Measurements from ENCODE around the gene G0S2. TPM values are rescaled to one million over a fixed set of nuclear protein-coding genes. Genes with fewer than 3 reads are reported as not detected.

G0S2 gene
- total and polyA plus RNA-seq, 2 of the 4 experiments (the other 2 are of a cell fraction): 0.36 to 0.53 TPM

- no CpG with 5 or more reads among the region's 1 CpG for WGBS, 2 experiments (ENCODE audit: extremely low coverage in 2 of 2, insufficient read length in 1 of 2)
- DNase-seq: no peak
- no peak overlapping the region for H3K4me3 ChIP-seq (ENCODE audit: insufficient read depth, low read depth, low read length)
Measured at GRCh38 chr1:209721323-209721722, 46.1 kb downstream of the G0S2 start.

More at GRCh38 chr1:209721323-209721722, 46.1 kb downstream of the G0S2 start:
- BruUV-seq (replicated peaks): no TSS peak
- no peak overlapping the region for H3K27ac ChIP-seq (ENCODE audit: insufficient read depth, low read length)
- ATAC-seq (ENCODE audit: low read depth): no peak
- H3K56ac ChIP-seq (ENCODE audit: extremely low read depth, insufficient read depth, low read length): no peak overlapping the region
- H2AK9ac ChIP-seq (replicated peaks; ENCODE audit: low read depth, low read length, poor library complexity): no peak overlapping the region
- no peak overlapping the region for H3K4me2 ChIP-seq (ENCODE audit: low read depth, low read length)
- no peak overlapping the region for H4K8ac ChIP-seq (ENCODE audit: low read depth in 2 of 2, low read length in 2 of 2)
- H3K9me1 ChIP-seq (ENCODE audit: insufficient read depth, low read length): no peaks in the 10 kb centered on the region
- no peak overlapping the region for H3K14ac ChIP-seq (replicated peaks; ENCODE audit: low read depth, low read length)
- H3K4ac ChIP-seq (ENCODE audit: low read depth, low read length): no peak overlapping the region
- no peak for TF ChIP-seq CHD1 (IDR thresholded peaks at IDR 0.05; ENCODE audit: low read depth, low read length)
- no peak for TF ChIP-seq MXI1 (IDR thresholded peaks at IDR 0.05; ENCODE audit: borderline replicate concordance, low read depth, low read length)
- no peak for TF ChIP-seq USF2 (IDR thresholded peaks at IDR 0.05; ENCODE audit: low read depth, low read length)
- TF ChIP-seq FOS (IDR thresholded peaks at IDR 0.05; ENCODE audit: low read depth, low read length): no peak
- no peaks in the 10 kb centered on the region for H4K20me1 ChIP-seq (ENCODE audit: insufficient read depth, low read length)
- no peak overlapping the region for H3K9ac ChIP-seq (ENCODE audit: low read depth, low read length)
- no peak overlapping the region for H2AFZ ChIP-seq (replicated peaks; ENCODE audit: low read length, poor library complexity)
- no peaks in the 10 kb centered on the region for H3K36me3 ChIP-seq (ENCODE audit: control insufficient read depth, insufficient read depth, low read length)
- no peak overlapping the region; the same call in 2 of the 3 replicates for H2BK15ac ChIP-seq (ENCODE audit: low read depth, low read length)
- no peak overlapping the region for H2AK5ac ChIP-seq (ENCODE audit: low read depth, low read length)
- no peaks in the 10 kb centered on the region for H3K9me3 ChIP-seq (ENCODE audit: control insufficient read depth, insufficient read depth, low read length)
- CTCF ChIA-PET: interaction anchor here (0.7 kb wide), 1 partner anchor 1778 kb away, joined by 4 read pairs; no protein-coding TSS in a partner anchor
- H2BK20ac ChIP-seq (ENCODE audit: low read depth, low read length): no peak overlapping the region
- H3K27me3 ChIP-seq (ENCODE audit: control insufficient read depth, insufficient read depth, low read length): no peaks in the 10 kb centered on the region
- POLR2A ChIA-PET (ENCODE audit: unreplicated experiment): no interaction called here
- H3K23ac ChIP-seq (ENCODE audit: low read depth, low read length): no peak overlapping the region
- H3K79me1 ChIP-seq (ENCODE audit: low read depth in 1 of 2, low read length in 2 of 2): no peaks in the 10 kb centered on the region
- no peak overlapping the region for H2BK5ac ChIP-seq (ENCODE audit: low read depth, low read length, poor library complexity, severe bottlenecking)
- H2BK120ac ChIP-seq (ENCODE audit: low read depth, low read length): no peak overlapping the region
- H3K4me1 ChIP-seq (ENCODE audit: control insufficient read depth, insufficient read depth, low read length): peaks cover 1% of the 10 kb centered on the region; the same call in 1 of the 2 replicates
- H4K5ac ChIP-seq (ENCODE audit: low read depth, low read length): no peak overlapping the region
- in situ Hi-C loops (cut with MboI; ENCODE audit: low sequenced_read_pairs) (no loop called here), dilution Hi-C loops (cut with HindIII; ENCODE audit: low sequenced_read_pairs, unreplicated experiment) (no loop called here), intact Hi-C loops (cut with micrococcal nuclease) (no loop called here)
- H4K91ac ChIP-seq (ENCODE audit: insufficient read depth, low read depth, low read length): no peak overlapping the region
- no peak overlapping the region for H3K18ac ChIP-seq (ENCODE audit: low read depth, low read length)
